PFSK-1 (cell line): Measurements from ENCODE around the gene VWA5B1.

Source experiments
- POLR2AphosphoS5 ChIP-seq: IDR thresholded peaks from 2 replicates; pipeline ENCODE4 v1.6.1; 2012; ENCODE audit warnings: low read depth, mild to moderate bottlenecking, control low read depth, low read length, moderate library complexity
- REST ChIP-seq, 2 experiments: IDR thresholded peaks; 2 replicates each; pipeline versions ENCODE4 v1.6.1 to v1.8.0; 2011 to 2012; ENCODE audit warnings: low read depth in 2 of 2, low read length in 2 of 2, control low read depth in 1 of 2, inconsistent platforms in 1 of 2, mild to moderate bottlenecking in 1 of 2, moderate library complexity in 1 of 2; ENCODE audit not compliant: insufficient read depth in 1 of 2

- TF ChIP-seq REST (IDR thresholded peaks at IDR 0.05; ENCODE audit: insufficient read depth in 1 of 2, low read depth in 2 of 2, low read length in 2 of 2) (no peak), POLR2AphosphoS5 (no peak)
These were observed 25.4 kb upstream of the VWA5B1 start for GRCh38 chr1:20265250-20265649.
